ENCODE measurements around the gene HSP90AA1.

The HSP90AA1 gene

DNA sequence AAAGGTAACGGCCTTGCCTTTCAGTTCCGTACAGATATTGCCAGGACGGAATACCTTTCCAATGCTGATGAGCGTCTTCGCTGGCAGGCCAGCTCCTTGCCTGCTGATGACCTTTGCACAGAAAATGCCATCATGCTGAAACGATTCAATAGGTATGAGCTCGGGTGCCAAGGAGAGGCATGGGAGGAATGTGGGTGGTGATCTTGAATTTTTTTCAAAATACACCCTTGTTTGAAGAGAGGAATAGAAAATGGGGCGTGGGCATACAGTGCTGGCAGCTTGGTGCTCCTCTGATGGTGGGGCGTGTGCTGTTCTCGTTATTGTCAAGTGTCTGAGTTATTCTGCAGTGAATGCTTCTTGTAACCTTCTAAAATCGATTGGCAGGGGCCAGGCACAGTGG lies 52.5 kb downstream of the HSP90AA1 start:
- no peak for DNase-seq

DNA sequence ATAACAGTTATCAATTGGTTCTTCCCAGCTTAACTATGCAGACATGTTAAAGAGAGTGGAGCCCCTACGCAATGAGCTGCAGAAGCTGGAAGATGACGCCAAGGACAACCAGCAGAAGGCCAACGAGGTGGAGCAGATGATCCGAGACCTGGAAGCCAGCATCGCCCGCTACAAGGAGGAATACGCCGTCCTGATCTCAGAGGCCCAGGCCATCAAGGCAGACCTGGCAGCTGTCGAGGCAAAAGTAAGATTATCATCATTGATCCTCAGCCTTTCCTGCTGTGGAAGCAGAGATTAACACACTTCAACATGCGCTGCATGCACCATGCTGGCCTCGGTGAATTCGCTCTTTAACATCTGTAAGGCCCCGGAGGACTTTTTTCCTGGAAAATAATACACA lies 53.6 kb downstream of the HSP90AA1 start:
- no peak for DNase-seq

Measured in bone marrow (tissue), 2 donors.